GM13976 (cell line): ENCODE data around the gene CTU2.

Experiments used
- DNase-seq: peaks from one replicate; pipeline ENCODE4 v3.0.0; 2012; ENCODE audit warnings: low spot score
- in situ Hi-C: fragments of 300-500 bp; cut with MboI; formaldehyde crosslinking; loops from one replicate; pipeline ENCODE4 v1.12.0; 2022; ENCODE audit warnings: low sequenced_read_pairs, mixed read lengths, inconsistent platforms; ENCODE audit not compliant: unreplicated experiment
- TF ChIP-seq, protein P1 (sequence below): IDR thresholded peaks from 2 replicates; pipeline ENCODE4 v1.5.1; 2012; ENCODE audit warnings: borderline replicate concordance, mild to moderate bottlenecking; ENCODE audit not compliant: insufficient read depth; ENCODE audit errors: extremely low read depth, missing control alignments, control extremely low read depth

CTU2 gene

DNA sequence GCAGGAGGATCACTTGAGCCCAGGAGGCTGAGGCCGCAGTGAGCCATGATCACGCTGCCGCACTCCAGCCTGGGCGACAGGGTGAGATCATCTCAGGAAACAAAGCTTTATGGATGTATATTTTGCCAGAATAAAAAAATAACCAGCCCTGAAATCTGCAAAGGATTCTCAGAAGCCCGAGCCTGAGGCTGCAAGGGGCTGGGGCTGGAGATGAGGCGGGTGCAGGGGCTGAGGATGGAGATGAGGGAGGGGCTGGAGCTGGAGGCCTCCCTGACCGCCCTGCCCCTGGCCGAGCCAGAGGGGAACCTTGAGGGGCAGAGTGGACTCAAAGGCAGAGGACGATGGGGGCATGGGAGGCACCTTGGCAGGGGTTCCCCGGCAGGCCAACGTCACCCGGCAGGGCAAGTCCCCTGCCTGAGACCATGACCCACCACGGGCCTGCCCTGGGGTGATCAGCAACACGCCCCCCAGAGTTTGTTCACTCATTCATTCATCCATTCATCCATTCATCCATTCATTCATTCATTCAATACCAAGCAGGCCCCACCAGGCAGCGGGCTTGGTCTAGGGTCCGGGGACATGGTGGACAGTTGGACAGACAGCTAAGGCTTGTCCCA lies 46.2 kb downstream of the CTU2 start:
- in situ Hi-C loops, result no loop called here
- no peak for DNase-seq
- TF ChIP-seq, protein P1, sequence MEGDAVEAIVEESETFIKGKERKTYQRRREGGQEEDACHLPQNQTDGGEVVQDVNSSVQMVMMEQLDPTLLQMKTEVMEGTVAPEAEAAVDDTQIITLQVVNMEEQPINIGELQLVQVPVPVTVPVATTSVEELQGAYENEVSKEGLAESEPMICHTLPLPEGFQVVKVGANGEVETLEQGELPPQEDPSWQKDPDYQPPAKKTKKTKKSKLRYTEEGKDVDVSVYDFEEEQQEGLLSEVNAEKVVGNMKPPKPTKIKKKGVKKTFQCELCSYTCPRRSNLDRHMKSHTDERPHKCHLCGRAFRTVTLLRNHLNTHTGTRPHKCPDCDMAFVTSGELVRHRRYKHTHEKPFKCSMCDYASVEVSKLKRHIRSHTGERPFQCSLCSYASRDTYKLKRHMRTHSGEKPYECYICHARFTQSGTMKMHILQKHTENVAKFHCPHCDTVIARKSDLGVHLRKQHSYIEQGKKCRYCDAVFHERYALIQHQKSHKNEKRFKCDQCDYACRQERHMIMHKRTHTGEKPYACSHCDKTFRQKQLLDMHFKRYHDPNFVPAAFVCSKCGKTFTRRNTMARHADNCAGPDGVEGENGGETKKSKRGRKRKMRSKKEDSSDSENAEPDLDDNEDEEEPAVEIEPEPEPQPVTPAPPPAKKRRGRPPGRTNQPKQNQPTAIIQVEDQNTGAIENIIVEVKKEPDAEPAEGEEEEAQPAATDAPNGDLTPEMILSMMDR, result no peak

DNA sequence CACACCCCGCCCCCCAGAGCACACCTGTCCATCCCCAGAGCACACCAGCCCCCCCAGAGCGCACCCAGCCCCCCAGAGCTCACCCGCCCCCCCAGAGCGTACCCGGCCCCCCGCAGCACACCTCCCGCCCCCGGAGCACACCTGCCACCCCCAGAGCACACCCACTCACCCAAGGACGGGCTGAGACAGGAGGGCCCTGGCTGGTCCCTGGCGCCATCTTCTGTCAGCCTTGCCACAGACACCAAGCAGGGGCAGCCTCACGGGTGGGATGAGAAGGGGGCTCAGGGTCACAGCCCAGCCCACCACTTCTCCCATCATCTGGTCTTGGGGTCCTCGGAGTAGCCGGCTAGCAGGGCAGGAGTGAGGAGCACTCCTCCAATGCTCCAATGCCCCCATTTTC lies 46.9 kb downstream of the CTU2 start:
- in situ Hi-C loops, result no loop called here
- TF ChIP-seq, protein P1, result no peak
- DNase-seq, result no peak

DNA sequence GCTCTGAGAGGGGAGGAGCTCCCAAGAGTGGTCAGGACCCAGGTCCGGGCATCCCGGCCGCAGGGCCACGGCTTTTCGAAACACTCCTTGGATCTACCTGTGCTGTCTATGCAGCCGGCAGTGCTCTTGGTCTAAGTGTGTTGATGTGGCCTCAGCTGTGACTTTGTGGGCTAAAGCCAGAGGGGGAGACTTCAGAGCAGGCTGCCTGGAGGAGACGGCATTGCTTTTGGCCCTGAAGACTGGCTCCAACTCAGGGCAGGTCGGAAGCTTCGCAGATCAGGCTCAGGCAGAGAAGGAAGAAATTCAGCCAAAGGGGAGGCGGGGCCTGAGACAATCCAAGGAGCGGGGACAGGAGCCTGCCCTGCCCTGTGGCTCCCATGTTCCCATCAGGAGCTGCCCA lies 47.3 kb downstream of the CTU2 start:
- in situ Hi-C loops, result no loop called here
- TF ChIP-seq, protein P1, result no peak
- no peak for DNase-seq

DNA sequence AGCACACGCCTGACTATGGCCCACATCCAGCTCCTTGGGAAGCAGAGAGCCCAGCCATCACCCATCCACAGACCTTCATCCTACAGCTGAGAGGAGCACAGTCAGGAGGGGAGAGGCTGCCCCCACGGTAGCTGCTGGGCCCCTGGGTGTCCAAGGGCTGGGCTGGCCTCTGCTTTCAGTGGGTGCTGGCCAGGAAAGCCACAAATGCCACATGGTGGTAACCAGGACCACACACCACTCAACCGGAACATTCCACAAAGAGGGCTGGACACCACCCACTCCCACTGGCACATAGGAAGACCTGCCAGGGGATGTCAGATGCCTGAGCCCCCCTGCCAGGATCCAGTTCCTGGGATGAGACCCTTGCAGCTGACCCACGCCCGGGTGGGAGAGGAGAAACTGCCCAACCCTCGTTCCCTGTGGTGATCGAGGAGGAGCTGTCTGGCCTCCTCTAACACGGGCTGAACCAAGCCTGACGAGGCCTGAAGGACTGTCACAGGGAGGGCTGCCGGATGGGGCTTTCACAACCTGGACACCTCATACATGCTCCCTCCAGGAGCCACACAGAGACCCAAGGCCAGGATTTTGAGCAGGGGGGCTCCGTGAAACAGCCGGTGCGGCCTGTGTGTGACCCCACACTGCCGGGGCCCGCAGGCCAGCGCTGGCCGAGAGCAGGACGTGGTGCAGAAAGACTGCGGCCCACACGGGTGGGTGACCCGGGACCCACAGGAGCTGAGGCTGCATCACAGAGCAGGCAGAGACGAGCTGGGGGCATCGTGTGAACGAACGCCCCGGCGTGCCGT lies 48.0 kb downstream of the CTU2 start:
- TF ChIP-seq, protein P1, result no peak
- in situ Hi-C loops, result no loop called here
- no peak for DNase-seq

DNA sequence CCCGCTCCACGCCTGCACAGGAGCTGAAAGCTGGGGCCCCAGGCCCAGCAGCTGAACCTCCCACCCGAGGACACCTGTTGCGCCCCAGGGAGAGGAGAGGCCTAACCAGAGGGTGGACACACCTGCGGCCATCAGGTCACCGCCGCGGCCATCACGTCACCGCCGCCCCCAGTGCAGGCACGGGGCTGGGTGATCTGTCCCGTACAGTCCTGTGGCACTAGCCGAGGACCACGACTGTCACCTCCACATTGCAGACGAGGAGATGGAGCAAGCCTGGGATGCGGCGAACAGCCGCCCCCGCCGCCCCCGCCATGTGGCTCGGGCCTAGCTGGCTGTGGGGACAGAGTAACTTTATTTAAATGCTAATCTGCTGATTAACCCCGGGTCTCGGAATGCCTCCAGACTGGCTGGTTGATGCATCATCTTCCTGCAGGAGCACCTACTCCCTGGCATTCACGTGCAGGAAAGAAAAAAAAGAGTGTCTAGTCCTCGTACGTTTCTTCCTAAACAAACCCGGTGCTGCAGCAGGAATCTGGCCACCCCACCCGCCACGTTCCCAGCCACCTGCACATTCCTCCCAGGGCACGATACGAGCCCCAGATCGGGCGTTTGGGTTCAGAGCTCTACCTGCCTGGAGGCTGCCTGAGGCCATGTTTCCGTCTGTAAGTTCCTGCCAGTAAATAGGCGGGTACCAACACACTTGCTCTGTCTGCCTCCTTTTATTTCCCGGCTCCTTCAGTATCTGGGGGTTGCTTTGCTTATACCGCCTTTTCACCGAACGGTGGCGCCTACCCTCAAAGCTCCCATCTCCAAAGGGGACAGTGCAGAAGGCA lies 48.8 kb downstream of the CTU2 start:
- TF ChIP-seq, protein P1, result no peak
- in situ Hi-C loops, result no loop called here
- DNase-seq, result no peak

DNA sequence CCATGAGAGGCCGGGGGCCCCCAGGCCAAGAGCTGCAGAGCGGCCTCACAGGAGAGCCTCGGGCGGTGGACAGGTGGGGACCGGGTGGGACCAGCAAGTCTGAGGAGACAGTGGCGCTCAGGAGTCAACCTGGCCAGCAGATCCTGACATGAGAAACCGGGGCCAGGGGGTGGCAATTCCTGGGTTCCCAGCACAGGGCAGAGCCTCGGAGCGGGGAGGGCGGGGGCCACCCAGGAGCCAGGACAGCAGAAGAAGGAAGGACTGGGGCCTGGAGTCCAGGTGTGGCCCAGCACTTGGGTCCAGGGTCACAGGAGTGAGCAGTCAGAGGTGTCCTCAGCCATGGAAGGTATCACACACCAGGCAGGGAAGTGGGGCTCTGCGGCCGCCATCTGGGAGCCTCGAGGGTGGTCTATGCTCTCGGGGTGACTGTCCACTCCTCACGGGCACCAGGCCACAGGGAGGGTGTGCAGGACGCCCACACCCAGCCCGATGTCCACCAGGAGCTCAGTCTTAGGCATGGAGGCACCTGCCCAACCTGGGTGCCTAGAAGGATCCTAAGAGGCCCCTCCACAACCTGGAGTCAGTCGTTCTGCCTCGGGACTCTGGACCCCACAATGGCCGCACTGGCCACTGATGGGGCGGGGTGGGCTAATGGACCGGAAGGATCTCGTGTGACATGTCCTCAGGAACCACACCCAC lies 49.6 kb downstream of the CTU2 start:
- in situ Hi-C loops, result no loop called here
- TF ChIP-seq, protein P1, result no peak
- DNase-seq, result no peak
